GM18508 (cell line): ENCODE results near the gene CXXC4.

Experiments
- ATAC-seq: cut with Tn5 transposase; IDR thresholded peaks from one replicate; pipeline ENCODE4 v1.9.1; 2021; ENCODE audit warnings: moderate number of reproducible peaks; ENCODE audit not compliant: insufficient read depth, unreplicated experiment

CXXC4 gene

GRCh38 chr4:104424989-104425388 lies 69.7 kb downstream of the CXXC4 start:
- no peak for ATAC-seq

- no peak for ATAC-seq
Observed at GRCh38 chr4:104424475-104424941, 70.2 kb downstream of the CXXC4 start.

DNA sequence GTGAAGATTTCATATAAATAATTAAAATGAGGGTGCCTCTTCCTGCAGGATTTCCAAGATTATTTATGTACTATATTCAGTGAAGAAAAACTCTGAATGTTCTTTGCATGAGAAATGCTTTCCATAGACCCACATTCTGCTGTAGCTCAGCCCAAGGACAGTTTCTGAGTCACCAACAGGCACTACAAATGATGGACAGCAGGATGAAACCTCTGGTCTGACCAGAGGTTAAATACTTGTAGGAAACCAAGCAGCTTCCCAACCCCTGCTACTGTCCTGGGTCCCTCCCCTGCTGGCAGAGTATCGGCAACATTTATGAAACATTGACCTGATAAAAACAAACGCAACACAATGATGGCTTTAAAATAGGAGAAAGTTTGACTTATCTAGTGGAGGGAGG lies 73.1 kb downstream of the CXXC4 start:
- ATAC-seq, result no peak

GRCh38 chr4:104420766-104421165 lies 73.9 kb downstream of the CXXC4 start:
- no peak for ATAC-seq
